ENCODE measurements around the gene AASS. TPM values are rescaled to one million over a fixed set of nuclear protein-coding genes. Genes with fewer than 3 reads are reported as not detected.

The AASS gene
- total and polyA plus RNA-seq, 2 of the 8 experiments (the other 6 are each of a cell fraction or from before 2014, with no cell fraction given), result 203 to 394 TPM

DNA sequence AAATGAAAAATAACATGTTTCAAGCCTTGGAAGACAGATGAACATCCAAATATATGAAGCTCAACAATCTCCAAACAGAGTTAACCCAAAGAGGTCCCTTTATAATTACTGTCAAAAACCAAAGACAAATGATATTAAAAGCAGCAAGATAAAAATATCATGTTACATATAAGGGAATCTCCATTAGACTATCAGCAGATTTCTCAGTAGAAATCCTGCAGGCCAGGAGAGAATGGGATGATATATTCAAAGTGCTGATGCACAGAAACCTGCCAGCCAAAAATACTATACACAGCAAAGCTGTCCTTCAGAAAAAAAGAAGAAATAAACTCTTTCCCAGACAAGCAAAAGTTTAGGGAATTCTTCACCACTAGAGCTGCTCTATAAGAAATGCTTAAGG is 41.0 kb downstream of the AASS start:
- no peak overlapping the region for H3K23ac ChIP-seq (ENCODE audit: insufficient read length)
- no peaks in the 10 kb centered on the region; a peak in 1 of 4 replicates for H3K9me3 ChIP-seq (ENCODE audit: insufficient read depth in 2 of 2, low read depth in 1 of 2, low read length in 1 of 2)
- H2AK5ac ChIP-seq (ENCODE audit: low read depth, low read length), result no peak overlapping the region
- no peaks in the 10 kb centered on the region for H3K27me3 ChIP-seq (replicated peaks in 1 of 4; ENCODE audit: control insufficient read depth in 3 of 4, extremely low read depth in 1 of 4, insufficient read depth in 3 of 4, low read length in 3 of 4)
- no peak overlapping the region for H4K91ac ChIP-seq (replicated peaks; ENCODE audit: insufficient read length, low read length)
- no peak overlapping the region for H4K8ac ChIP-seq (ENCODE audit: extremely low read depth, insufficient read depth, low read length)
- no peak overlapping the region for H3K4me3 ChIP-seq (ENCODE audit: extremely low read depth in 1 of 4, insufficient read depth in 2 of 4, low read depth in 3 of 4, low read length in 4 of 4)
- H3K4ac ChIP-seq (replicated peaks; ENCODE audit: insufficient read length, low read depth, low read length), result no peak overlapping the region
- H2BK12ac ChIP-seq (ENCODE audit: low read depth, low read length), result no peak overlapping the region
- H3K18ac ChIP-seq (ENCODE audit: extremely low read depth, low read length), result no peak overlapping the region
- H3K27ac ChIP-seq (ENCODE audit: low read depth, low read length), result no peak overlapping the region
- H3K4me2 ChIP-seq (ENCODE audit: insufficient read depth in 1 of 2, low read depth in 2 of 2, low read length in 2 of 2), result no peak overlapping the region
- peaks cover 4 to 91% of the 10 kb centered on the region in 2 experiments; a peak in 3 of 4 replicates for H3K79me2 ChIP-seq (ENCODE audit: control insufficient read depth in 1 of 2, insufficient read depth in 2 of 2, low read length in 2 of 2)
- no peaks in the 10 kb centered on the region; a peak in 1 of 7 replicates for H3K4me1 ChIP-seq (replicated peaks in 1 of 4; ENCODE audit: control insufficient read depth in 3 of 4, insufficient read depth in 4 of 4, low read length in 3 of 4)
- no peak overlapping the region for H2BK20ac ChIP-seq (ENCODE audit: low read length)
- no peak for DNase-seq (ENCODE audit: low read depth in 1 of 2, low spot score in 2 of 2)
- peaks cover 3 to 6% of the 10 kb centered on the region in 2 experiments for H4K20me1 ChIP-seq (replicated peaks in 1 of 2; ENCODE audit: control insufficient read depth in 1 of 2, insufficient read depth in 2 of 2, low read length in 2 of 2)
- POLR2A ChIA-PET (ENCODE audit: partially characterized antibody), result interaction anchor here (1.0 to 2.1 kb wide), 4 partner anchors 10 to 39 kb away, joined by 3 to 7 read pairs (median 4); no protein-coding TSS in a partner anchor
- no peaks in the 10 kb centered on the region for H3K79me1 ChIP-seq (ENCODE audit: low read depth, low read length)
- no peak for FAIRE-seq
- H2BK5ac ChIP-seq (ENCODE audit: low read depth, low read length), result no peak overlapping the region
- H3K14ac ChIP-seq (ENCODE audit: insufficient read length), result no peak overlapping the region
- H3K23me2 ChIP-seq (ENCODE audit: low read depth, low read length), result no peaks in the 10 kb centered on the region
- no peak overlapping the region for H2BK120ac ChIP-seq (replicated peaks; ENCODE audit: low read depth, low read length)
- CTCF ChIA-PET (ENCODE audit: partially characterized antibody), result interaction anchor here (3.3 kb wide), 1 partner anchor 10 kb away, joined by 21 read pairs; no protein-coding TSS in a partner anchor
- H4K5ac ChIP-seq (ENCODE audit: insufficient read length, low read depth, low read length), result no peak overlapping the region
- H3K56ac ChIP-seq (replicated peaks; ENCODE audit: insufficient read length, low read depth, low read length), result no peak overlapping the region
- H2AFZ ChIP-seq (ENCODE audit: low read length), result no peak overlapping the region
- no peak overlapping the region for H2BK15ac ChIP-seq (ENCODE audit: low read length)
- TF ChIP-seq JUND (IDR thresholded peaks at IDR 0.05; ENCODE audit: low read length), result no peak
- no peak for TF ChIP-seq SIN3A (conservative IDR thresholded peaks at IDR 0.05 in 1 of 2, IDR thresholded peaks at IDR 0.05 in 1 of 2; ENCODE audit: low read depth in 1 of 2, low read length in 2 of 2)
- TF ChIP-seq SUZ12 (IDR thresholded peaks at IDR 0.05; ENCODE audit: low read length), result no peak
- TF ChIP-seq, protein P1, sequence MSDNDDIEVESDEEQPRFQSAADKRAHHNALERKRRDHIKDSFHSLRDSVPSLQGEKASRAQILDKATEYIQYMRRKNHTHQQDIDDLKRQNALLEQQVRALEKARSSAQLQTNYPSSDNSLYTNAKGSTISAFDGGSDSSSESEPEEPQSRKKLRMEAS (IDR thresholded peaks at IDR 0.05), result no peak
- no peak for TF ChIP-seq TEAD4 (IDR thresholded peaks at IDR 0.05; ENCODE audit: low read depth, low read length)
- no peak for TF ChIP-seq CTBP2 (IDR thresholded peaks at IDR 0.05; ENCODE audit: borderline replicate concordance, insufficient read depth, insufficient read length, low read length)
- TF ChIP-seq SAP30 (IDR thresholded peaks at IDR 0.05; ENCODE audit: insufficient read depth, insufficient replicate concordance, low read length), result no peak
- no peak for TF ChIP-seq CHD1 (IDR thresholded peaks at IDR 0.05; ENCODE audit: low read depth, low read length)
- no peak for TF ChIP-seq BRCA1 (IDR thresholded peaks at IDR 0.05; ENCODE audit: low read depth, low read length)
- H3K9ac ChIP-seq (replicated peaks in 1 of 4; ENCODE audit: extremely low read depth in 1 of 4, low read depth in 3 of 4, low read length in 3 of 4), result no peak overlapping the region
- H3K36me3 ChIP-seq (ENCODE audit: control insufficient read depth in 2 of 4, insufficient read depth in 4 of 4, low read length in 3 of 4), result peaks cover 21 to 93% (median 65%) of the 10 kb centered on the region in 4 experiments

Measured in H1 (cell line).